HepG2 (cell line): ENCODE measurements around the gene MIDN. TPM values are rescaled to one million over a fixed set of nuclear protein-coding genes. Genes with fewer than 3 reads are reported as not detected.
A peak's percentile ranks its signal among the peaks of the same experiment; 100 is the strongest.

ENCODE experiments used
- ARNT2 ChIP-seq: sonication (generic); formaldehyde crosslinking; IDR thresholded peaks from 2 replicates; pipeline ENCODE4 v1.8.0; 2022; ENCODE audit warnings: mild to moderate bottlenecking, low read depth, missing genetic modification reagents, moderate library complexity
- FOSL2 ChIP-seq: sonication (generic); formaldehyde crosslinking; IDR thresholded peaks from 2 replicates; pipeline ENCODE4 v1.4.0; 2020; ENCODE audit warnings: missing genetic modification reagents
- FOXA1 ChIP-seq, 2 experiments: fragments of 450-650 bp in 1 of 2; sonication (generic) in 1 of 2; formaldehyde crosslinking in 1 of 2; IDR thresholded peaks; 2 replicates each; pipeline versions ENCODE4 v1.4.0 to v1.6.1; 2016 to 2020; ENCODE audit warnings: missing genetic modification reagents in 1 of 2
- GPN1 ChIP-seq: sonication (generic); formaldehyde crosslinking; IDR thresholded peaks from 2 replicates; pipeline ENCODE4 v1.5.1; 2020; ENCODE audit warnings: missing genetic modification reagents, borderline replicate concordance
- KDM1A ChIP-seq: IDR thresholded peaks from 2 replicates; pipeline ENCODE4 v1.6.1; 2016; ENCODE audit warnings: missing compliant biosample characterization
- MAX ChIP-seq: IDR thresholded peaks from 2 replicates; pipeline ENCODE4 v1.6.1; 2012; ENCODE audit warnings: inconsistent platforms
- PITX1 ChIP-seq: sonication (generic); formaldehyde crosslinking; IDR thresholded peaks from 2 replicates; pipeline ENCODE4 v1.5.1; 2020; ENCODE audit warnings: mild to moderate bottlenecking, missing genetic modification reagents
- PPARG ChIP-seq: conservative IDR thresholded peaks from 2 replicates; pipeline ENCODE4 v1.6.1; 2016; ENCODE audit warnings: missing biosample characterization, missing genetic modification reagents
- RXRB ChIP-seq: IDR thresholded peaks from 2 replicates; pipeline ENCODE4 v1.6.1; 2016; ENCODE audit warnings: borderline replicate concordance, missing genetic modification reagents, missing compliant biosample characterization
- YEATS4 ChIP-seq: sonication (generic); formaldehyde crosslinking; IDR thresholded peaks from 2 replicates; pipeline ENCODE4 v1.4.0; 2020; ENCODE audit warnings: missing genetic modification reagents, borderline replicate concordance
- ZBTB7B ChIP-seq: sonication (generic); formaldehyde crosslinking; IDR thresholded peaks from 2 replicates; pipeline ENCODE4 v1.4.0; 2020; ENCODE audit warnings: missing genetic modification reagents
- ZFX ChIP-seq: sonication (generic); formaldehyde crosslinking; IDR thresholded peaks from 2 replicates; pipeline ENCODE4 v1.4.0; 2020; ENCODE audit warnings: mild to moderate bottlenecking, low read depth, missing genetic modification reagents, moderate library complexity
- ZFY ChIP-seq: sonication (generic); formaldehyde crosslinking; IDR thresholded peaks from 2 replicates; pipeline ENCODE4 v1.4.0; 2020; ENCODE audit warnings: missing genetic modification reagents
- ZNF883 ChIP-seq: sonication (generic); formaldehyde crosslinking; IDR thresholded peaks from 2 replicates; pipeline ENCODE4 v1.5.1; 2020; ENCODE audit warnings: mild to moderate bottlenecking, missing genetic modification reagents; ENCODE audit errors: not compliant biosample characterization
- polyA plus RNA-seq, 8 experiments: library from polyadenylated mRNA; depleted of rRNA in 3 of 8; stranded (reverse) in 7 of 8; unstranded in 1 of 8; fragments of >200 nt; fragmentation: Illumina TruSeq in 4 of 8; extraction: Trizol in 4 of 8; gene quantifications; 2 replicates each; pipeline versions ENCODE4 v1.2.1 to v1.2.3, GENCODE V29; 2011 to 2016; ENCODE audit warnings: low read depth in 4 of 8, missing spikeins in 1 of 8, mixed read lengths in 1 of 8; ENCODE audit not compliant: insufficient read depth in 1 of 8
- total RNA-seq, 5 experiments: library from RNA; depleted of rRNA; stranded (reverse); fragments of >200 nt; fragmentation: Illumina TruSeq; extraction: Trizol; gene quantifications; 2 replicates each; pipeline ENCODE4 v1.2.3, GENCODE V29; 2016; ENCODE audit warnings: low read depth in 1 of 5
- TF ChIP-seq, protein P1 (sequence below): sonication (generic); IDR thresholded peaks from 2 replicates; pipeline ENCODE4 v1.6.1; 2016; ENCODE audit warnings: low read depth, borderline replicate concordance
- TF ChIP-seq, protein P2 (sequence below): sonication (generic); formaldehyde crosslinking; IDR thresholded peaks from 2 replicates; pipeline ENCODE4 v1.5.1; 2020; ENCODE audit warnings: missing genetic modification reagents, mild to moderate bottlenecking, borderline replicate concordance
- TF ChIP-seq, protein P3 (sequence below): sonication (generic); formaldehyde crosslinking; IDR thresholded peaks from one replicate; pipeline ENCODE4 v1.5.1; 2020; ENCODE audit warnings: mild to moderate bottlenecking, missing genetic modification reagents; ENCODE audit errors: not compliant biosample characterization
- TF ChIP-seq, protein P4 (sequence below): sonication (generic); formaldehyde crosslinking; IDR thresholded peaks from 2 replicates; pipeline ENCODE4 v1.5.1; 2020; ENCODE audit warnings: missing genetic modification reagents, mild to moderate bottlenecking, borderline replicate concordance

The MIDN gene
- total and polyA plus RNA-seq, 2 of the 13 experiments (the other 11 are each of a cell fraction or from before 2014, with no cell fraction given): 8.4 to 18.0 TPM

- TF ChIP-seq FOXA1 (IDR thresholded peaks at IDR 0.05): no peak
- peak; percentile 90 for TF ChIP-seq FOXA1 (CRISPR knock-in tag; IDR thresholded peaks at IDR 0.05)
- TF ChIP-seq PPARG (CRISPR knock-in tag): peak; percentile 85
- TF ChIP-seq, protein P1, sequence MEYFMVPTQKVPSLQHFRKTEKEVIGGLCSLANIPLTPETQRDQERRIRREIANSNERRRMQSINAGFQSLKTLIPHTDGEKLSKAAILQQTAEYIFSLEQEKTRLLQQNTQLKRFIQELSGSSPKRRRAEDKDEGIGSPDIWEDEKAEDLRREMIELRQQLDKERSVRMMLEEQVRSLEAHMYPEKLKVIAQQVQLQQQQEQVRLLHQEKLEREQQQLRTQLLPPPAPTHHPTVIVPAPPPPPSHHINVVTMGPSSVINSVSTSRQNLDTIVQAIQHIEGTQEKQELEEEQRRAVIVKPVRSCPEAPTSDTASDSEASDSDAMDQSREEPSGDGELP: peak; percentile 70; the same call in 1 of the 2 replicates
- TF ChIP-seq, protein P2, sequence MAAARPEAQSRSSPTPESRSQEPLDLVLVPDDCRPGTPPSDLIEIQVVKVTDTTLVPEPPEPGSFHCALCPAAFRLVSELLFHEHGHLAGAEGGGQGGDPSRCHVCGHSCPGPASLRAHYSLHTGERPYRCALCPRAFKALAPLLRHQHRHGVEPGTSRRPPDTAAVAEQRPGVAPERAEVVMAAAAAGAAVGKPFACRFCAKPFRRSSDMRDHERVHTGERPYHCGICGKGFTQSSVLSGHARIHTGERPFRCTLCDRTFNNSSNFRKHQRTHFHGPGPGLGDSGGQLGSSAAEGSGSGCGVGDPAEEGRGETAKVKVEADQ (CRISPR knock-in tag): peak; percentile 38; the same call in 1 of the 2 replicates
- TF ChIP-seq, protein P3, sequence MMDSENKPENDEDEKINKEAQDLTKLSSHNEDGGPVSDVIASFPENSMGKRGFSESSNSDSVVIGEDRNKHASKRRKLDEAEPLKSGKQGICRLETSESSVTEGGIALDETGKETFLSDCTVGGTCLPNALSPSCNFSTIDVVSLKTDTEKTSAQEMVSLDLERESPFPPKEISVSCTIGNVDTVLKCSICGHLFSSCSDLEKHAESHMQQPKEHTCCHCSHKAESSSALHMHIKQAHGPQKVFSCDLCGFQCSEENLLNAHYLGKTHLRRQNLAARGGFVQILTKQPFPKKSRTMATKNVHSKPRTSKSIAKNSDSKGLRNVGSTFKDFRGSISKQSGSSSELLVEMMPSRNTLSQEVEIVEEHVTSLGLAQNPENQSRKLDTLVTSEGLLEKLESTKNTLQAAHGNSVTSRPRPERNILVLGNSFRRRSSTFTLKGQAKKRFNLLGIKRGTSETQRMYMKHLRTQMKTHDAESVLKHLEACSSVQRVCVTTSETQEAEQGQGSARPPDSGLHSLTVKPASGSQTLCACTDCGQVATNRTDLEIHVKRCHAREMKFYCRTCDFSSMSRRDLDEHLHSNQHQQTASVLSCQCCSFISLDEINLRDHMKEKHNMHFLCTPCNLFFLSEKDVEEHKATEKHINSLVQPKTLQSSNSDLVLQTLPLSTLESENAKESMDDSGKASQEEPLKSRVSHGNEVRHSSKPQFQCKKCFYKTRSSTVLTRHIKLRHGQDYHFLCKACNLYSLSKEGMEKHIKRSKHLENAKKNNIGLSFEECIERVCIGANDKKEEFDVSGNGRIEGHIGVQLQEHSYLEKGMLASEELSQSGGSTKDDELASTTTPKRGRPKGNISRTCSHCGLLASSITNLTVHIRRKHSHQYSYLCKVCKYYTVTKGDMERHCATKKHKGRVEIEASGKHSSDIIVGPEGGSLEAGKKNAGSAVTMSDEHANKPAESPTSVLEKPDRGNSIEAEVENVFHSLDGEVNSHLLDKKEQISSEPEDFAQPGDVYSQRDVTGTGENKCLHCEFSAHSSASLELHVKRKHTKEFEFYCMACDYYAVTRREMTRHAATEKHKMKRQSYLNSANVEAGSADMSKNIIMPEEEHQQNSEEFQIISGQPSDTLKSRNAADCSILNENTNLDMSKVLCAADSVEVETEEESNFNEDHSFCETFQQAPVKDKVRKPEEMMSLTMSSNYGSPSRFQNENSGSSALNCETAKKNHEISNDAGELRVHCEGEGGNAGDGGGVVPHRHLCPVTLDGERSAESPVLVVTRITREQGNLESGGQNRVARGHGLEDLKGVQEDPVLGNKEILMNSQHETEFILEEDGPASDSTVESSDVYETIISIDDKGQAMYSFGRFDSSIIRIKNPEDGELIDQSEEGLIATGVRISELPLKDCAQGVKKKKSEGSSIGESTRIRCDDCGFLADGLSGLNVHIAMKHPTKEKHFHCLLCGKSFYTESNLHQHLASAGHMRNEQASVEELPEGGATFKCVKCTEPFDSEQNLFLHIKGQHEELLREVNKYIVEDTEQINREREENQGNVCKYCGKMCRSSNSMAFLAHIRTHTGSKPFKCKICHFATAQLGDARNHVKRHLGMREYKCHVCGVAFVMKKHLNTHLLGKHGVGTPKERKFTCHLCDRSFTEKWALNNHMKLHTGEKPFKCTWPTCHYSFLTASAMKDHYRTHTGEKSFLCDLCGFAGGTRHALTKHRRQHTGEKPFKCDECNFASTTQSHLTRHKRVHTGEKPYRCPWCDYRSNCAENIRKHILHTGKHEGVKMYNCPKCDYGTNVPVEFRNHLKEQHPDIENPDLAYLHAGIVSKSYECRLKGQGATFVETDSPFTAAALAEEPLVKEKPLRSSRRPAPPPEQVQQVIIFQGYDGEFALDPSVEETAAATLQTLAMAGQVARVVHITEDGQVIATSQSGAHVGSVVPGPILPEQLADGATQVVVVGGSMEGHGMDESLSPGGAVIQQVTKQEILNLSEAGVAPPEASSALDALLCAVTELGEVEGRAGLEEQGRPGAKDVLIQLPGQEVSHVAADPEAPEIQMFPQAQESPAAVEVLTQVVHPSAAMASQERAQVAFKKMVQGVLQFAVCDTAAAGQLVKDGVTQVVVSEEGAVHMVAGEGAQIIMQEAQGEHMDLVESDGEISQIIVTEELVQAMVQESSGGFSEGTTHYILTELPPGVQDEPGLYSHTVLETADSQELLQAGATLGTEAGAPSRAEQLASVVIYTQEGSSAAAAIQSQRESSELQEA (CRISPR knock-in tag): peak; percentile 25
- 0 out of 2 replicates have a peak, but pooled peaks have one; percentile 41 for TF ChIP-seq PITX1 (CRISPR knock-in tag)
- no peak; the same call in 1 of the 2 replicates for TF ChIP-seq ARNT2
- peak; percentile 47 for TF ChIP-seq ZNF883 (CRISPR knock-in tag)
- TF ChIP-seq, protein P4, sequence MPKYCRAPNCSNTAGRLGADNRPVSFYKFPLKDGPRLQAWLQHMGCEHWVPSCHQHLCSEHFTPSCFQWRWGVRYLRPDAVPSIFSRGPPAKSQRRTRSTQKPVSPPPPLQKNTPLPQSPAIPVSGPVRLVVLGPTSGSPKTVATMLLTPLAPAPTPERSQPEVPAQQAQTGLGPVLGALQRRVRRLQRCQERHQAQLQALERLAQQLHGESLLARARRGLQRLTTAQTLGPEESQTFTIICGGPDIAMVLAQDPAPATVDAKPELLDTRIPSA (CRISPR knock-in tag): no peak
- TF ChIP-seq MAX: peak; percentile 81
- TF ChIP-seq ZFX (CRISPR knock-in tag): peak; percentile 82; the same call in 1 of the 2 replicates
- TF ChIP-seq FOSL2 (CRISPR knock-in tag): peak; percentile 50; the same call in 1 of the 2 replicates
- TF ChIP-seq RXRB (CRISPR knock-in tag): peak; percentile 56; the same call in 1 of the 2 replicates
- no peak for TF ChIP-seq GPN1 (CRISPR knock-in tag)
- TF ChIP-seq ZBTB7B: peak; percentile 71
- peak; percentile 71; the same call in 1 of the 2 replicates for TF ChIP-seq ZFY (CRISPR knock-in tag)
- peak; percentile 60 for TF ChIP-seq YEATS4 (CRISPR knock-in tag)
- 0 out of 2 replicates have a peak, but pooled peaks have one; percentile 41 for TF ChIP-seq KDM1A (CRISPR knock-in tag)
These were observed 56.0 kb downstream of the MIDN start (continued) for GRCh38 chr19:1304197-1304924.
